GM21529 (cell line): ENCODE measurements around the gene SULT1B1.
"Not testable (repeated sequence)": the region's sequence is repeated elsewhere in the genome, so short reads cannot be mapped to it uniquely, and the experiment has no call there.

Experiments
- ATAC-seq: cut with Tn5 transposase; IDR thresholded peaks from one replicate; pipeline ENCODE4 v1.9.1; 2021; ENCODE audit not compliant: unreplicated experiment

SULT1B1 gene

GRCh38 chr4:69760455-69760854, at the start of gene SULT1B1:
Gene SULT1B1, minus strand, starts transcription at chr4:69760620. Its CDS starts 5,403 bp downstream, at chr4:69755217.
- ATAC-seq, result no peak

- no peak for ATAC-seq
Measured at GRCh38 chr4:69800599-69800998, 40.2 kb upstream of the SULT1B1 start.

GRCh38 chr4:69799337-69799736, 38.9 kb upstream of the SULT1B1 start:
- ATAC-seq, result no peak

DNA sequence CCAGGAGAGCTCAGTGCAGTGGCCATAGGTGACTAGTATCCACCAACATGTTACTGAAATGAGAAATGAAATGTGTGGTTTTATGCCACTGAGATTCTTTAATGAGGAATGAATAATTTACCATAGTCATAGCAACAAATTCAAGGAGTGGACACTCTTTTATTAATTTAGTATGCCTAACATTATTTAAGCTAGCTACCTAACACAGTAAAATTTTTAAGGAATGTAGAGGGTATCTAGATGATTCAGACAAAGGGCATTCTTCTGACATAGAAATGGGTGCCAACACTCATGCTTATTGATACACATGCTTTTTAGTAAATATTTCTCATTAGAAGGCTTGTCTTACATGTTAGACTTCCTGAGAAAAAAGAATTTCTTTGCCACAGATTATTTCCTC, 33.3 kb upstream of the SULT1B1 start:
- no peak for ATAC-seq

DNA sequence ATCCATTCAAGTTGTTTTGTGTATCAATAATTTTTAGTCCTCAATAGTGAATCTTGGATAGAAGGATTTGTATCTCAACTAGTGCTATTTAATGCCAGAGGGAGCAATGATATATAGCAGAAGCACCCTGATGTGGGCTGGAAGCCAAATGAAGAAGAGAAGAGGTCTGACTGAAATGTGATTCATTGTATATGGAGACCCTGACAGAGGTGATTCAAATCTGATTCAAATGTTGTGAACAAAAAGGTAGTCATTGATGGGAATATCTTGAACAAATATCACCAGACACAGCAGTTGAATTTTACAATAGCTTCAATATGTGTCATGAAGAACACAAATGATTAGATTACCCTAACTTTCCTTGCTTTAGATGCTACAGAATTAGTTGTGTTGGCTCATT, 27.5 kb upstream of the SULT1B1 start:
- ATAC-seq, result no peak

GRCh38 chr4:69786547-69786946, 26.1 kb upstream of the SULT1B1 start:
- no peak for ATAC-seq

DNA sequence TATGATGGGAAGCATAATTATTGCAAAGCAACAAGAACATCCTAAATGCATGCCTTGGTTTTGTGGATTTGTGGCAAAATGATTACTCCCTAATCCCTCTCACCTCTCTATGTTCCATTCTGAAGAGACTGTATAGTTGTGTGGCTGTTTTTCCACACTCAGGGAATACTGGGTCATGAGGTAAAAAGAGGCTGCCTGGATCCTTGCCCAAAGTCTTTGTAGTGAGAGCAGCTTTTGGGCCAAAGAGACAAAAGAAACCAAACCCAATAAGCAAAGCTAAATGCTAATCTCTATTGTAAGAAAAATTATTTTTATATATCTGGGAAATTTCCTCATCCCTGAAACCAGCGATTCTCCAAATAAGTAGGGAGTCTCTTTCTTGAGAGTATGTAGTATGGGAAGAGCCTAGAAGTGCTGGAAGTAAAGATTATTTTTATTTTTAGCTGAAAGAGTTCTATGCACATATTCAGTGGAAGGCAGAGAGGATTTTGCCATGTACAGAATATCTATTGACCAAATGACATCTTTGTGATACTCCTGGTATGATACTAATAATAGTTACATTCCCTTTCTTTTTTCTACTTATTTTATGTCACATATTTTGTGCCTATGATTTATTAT, 24.9 kb upstream of the SULT1B1 start:
- no peak for ATAC-seq

DNA sequence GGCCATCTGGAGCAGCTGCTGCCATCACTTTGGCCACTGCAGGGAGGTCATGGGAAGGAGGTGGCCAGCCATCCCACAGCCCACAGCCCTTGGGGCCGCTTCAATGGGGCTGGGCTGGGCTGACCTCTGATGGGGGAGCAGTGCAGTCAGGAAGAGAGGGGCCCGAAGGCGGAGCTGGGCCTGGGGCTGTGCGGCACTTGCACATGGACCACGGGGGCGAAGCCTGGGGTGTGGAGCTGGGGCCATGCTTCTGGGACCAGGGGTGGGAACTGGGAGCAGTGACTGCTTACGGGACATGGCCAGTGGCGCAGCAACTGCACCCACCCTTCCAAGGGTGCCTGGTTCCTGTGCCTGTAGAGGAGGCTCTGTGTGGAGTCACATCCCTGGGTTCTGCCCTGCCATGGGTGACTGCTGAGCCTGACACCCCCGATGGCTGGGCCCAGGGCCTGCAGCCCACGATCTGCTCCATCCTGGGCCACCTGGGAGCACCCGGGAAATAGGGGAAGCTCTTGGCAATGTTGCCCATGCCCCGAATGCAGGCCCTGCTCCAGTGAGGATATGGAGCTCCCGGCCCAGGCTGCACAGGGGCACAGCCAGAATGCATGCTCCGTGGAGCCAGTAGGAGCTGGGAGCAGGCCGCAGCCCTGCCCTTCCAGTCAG, 22.4 kb upstream of the SULT1B1 start:
- no peak for ATAC-seq

- ATAC-seq, result no peak
Measured at GRCh38 chr4:69781458-69782418, 21.3 kb upstream of the SULT1B1 start.

DNA sequence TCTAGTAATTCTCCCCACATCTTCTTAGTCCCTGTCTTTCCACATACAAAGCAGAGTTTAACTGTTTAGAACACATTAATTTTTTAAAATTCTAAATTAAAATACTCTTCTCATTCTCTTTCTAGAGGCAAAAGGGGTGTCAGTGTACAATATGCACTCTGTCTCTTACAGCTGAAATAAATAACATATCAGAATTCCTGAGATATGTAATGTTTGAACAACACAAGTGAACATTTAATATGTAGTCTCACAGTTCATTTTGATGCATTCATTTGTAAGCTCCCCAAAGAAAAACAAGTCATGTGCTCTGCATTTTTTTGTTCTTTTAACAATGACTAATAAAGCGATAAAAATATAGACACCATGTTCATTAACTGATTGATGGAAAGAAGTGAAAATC, 19.7 kb upstream of the SULT1B1 start:
- ATAC-seq, result no peak

DNA sequence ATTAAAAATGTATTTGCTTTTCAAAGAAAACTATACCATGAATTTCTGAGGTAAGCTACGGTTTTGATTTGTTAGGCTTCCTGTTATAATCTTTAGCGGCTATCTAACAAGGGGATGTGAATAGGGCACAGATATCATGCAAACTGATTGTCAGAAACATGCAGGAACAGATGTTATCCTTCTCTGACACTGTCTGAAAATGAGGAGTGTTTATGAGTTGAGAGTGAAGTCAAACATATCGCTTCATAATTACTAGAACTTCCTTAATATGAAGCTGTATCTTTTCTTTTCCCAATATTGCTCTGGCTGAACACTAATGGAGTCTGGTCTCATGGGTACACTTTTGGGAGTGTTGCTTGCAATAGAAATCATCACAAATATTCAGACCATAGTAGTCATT, 16.3 kb upstream of the SULT1B1 start:
- ATAC-seq, result no peak

- no peak for ATAC-seq
Measured at GRCh38 chr4:69775321-69775867, 15.0 kb upstream of the SULT1B1 start.

DNA sequence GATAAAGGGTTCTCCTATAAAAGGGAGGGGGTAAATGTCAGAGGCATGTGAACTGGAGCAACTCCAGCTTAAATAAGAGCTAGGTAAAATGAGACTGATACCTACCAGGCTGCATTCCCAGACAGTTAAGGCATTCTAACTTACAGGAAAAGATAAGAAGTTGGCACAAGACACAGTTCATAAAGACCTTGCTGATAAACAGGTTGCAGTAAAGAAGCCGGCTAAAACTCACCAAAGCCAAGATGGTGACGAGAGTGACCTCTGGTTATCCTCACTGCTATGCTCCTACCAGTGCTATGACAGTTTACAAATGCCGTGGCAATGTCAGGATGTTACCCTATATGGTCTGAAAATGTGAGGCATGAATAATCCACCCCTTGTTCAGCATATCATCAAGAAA, 13.1 kb upstream of the SULT1B1 start:
- ATAC-seq, result no peak

- not testable (repeated sequence) for ATAC-seq
Measured at GRCh38 chr4:69768554-69768953, 8.1 kb upstream of the SULT1B1 start.

DNA sequence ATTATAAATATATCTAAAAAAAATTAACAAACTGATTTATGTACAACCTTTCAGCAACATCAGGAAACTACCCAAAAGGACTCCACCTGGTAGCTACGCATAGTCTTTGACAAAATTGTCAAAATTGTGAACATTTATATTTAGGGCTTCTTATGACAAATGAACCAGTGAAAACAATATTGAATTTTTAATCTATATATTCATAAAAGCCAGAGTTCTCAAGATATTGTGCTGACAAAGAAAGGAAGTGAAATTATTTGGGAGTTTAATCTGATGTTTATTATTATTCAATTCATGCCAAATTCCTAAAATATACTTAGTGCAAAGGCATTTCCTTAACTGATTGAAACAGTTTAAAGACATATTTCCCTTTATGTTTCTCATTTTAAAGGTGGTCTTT, 5.3 kb upstream of the SULT1B1 start:
- ATAC-seq, result no peak

DNA sequence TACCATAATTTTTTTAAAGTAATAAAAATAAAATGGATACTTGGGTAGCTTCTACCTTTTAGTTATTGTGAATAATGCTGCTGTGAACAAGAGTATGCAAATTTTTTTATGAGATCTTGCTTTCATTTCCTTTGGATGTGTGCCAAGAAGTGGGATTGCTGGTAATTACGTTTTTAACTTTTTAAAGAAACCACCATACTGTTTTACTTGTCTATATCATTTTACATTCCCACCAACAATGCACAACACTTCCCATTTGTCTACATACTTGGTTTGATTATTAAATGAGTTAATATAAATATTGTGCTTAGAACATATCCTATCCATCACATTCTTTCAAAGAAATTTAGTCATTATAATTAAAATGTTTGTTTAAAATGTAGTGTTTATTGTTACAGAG, 3.9 kb upstream of the SULT1B1 start:
- ATAC-seq, result no peak

- ATAC-seq, result no peak
Measured at GRCh38 chr4:69763233-69763632, 2.8 kb upstream of the SULT1B1 start.

- no peak for ATAC-seq
Measured at GRCh38 chr4:69759189-69759604, 1.2 kb downstream of the SULT1B1 start.

DNA sequence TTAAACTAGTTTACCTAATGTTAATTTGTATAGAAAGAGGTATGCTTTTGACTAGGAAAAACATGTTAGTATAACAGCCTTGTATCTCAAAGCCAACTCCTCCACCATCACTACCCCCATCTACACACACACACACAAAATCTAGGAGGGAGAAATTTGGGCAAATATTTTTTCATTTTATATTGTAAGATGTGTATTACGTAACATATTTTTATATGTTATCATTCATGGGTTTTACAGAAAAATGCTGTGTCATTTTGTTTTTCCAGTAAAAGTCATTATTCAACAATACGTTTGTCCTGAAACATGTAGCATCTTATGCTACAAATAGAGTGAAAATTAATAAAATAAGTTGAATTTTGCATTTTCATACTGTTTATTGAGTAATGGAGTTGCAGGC, 3.0 kb downstream of the SULT1B1 start:
- no peak for ATAC-seq

- ATAC-seq, result no peak
Measured at GRCh38 chr4:69754926-69755580, 5.4 kb downstream of the SULT1B1 start.

DNA sequence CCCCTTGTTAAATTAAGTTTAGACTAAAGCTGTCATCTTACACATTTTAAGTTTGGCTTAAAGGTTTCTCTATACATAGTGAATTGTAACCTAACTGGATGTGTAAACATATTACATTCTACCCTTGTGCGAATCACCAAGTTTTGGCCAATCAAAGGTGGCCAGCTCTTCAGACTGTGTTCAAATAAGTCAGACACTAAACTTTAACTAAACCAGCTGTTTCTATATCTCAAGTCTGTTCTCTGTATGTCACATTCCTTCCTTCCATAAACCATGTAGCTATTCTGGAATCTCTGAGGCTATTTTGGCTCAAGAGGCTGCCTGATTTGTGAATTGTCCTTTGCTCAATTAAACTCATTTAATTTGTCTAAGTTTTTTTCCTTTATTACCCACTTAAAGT, 6.7 kb downstream of the SULT1B1 start:
- ATAC-seq, result no peak
